ENCODE results near the gene RIPK4.
"Not testable (repeated sequence)": the region's sequence is repeated elsewhere in the genome, so short reads cannot be mapped to it uniquely, and the experiment has no call there.

RIPK4 gene

DNA sequence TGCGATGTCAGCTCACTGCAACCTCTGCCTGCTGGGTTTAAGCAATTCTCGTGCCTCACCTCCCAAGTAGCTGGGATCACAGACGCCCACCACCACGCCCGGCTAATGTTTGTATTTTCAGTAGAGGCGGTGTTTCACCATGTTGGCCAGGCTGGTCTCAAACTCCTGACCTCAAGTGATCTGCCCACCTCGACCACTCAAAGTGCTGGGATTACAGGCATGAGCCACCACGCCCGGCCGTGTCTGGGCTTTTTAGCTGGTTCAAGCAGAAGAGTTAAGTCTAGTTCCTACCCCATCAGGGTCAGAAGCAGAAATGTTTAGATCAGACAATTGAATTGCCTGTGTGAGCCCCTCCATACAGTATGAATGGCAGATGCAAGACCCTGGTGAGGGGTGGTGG lies 27.7 kb upstream of the RIPK4 start:
- no peak for DNase-seq

GRCh38 chr21:41792711-41793110 lies 25.9 kb upstream of the RIPK4 start:
- no peak for DNase-seq

GRCh38 chr21:41786509-41786987 lies 19.7 kb upstream of the RIPK4 start:
- DNase-seq = no peak

DNA sequence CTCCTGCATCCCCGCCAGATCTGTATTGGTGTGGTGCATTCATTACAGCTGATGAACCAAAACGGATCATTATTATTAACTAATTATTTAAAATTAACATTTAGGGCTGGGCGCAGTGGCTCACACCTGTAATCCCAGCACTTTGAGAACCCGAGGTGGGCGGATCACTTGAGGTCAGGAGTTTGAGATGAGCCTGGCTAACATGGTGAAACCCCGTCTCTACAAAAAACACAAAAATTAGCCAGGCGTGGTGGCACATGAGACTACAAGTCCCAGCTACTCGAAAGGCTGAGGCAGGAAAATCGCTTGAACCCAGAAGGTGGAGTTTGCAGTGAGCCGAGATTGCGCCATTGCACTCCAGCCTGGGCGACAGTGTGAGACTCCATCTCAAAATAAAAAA lies 18.4 kb upstream of the RIPK4 start:
- not testable (repeated sequence) for DNase-seq

- no peak for DNase-seq
Measured at GRCh38 chr21:41784456-41785102, 17.7 kb upstream of the RIPK4 start.

- DNase-seq = no peak
Measured at GRCh38 chr21:41783476-41784180, 16.8 kb upstream of the RIPK4 start.

DNA sequence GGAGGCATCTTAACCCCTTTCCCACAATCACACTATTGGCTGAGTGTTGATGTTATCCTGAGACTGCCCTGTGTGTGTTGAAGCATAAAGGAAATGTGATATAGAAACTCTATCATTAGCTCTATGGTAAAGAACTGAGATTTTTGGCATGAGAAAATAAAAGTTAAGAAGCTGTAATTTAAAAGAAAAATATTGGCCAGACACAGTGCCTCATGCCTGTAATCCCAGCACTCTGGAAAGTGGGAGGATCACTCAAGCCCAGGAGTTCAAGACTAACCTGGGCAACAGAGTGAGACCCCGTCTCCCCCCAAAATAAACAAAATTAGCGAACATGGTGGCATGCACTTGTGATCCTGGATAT lies 14.2 kb upstream of the RIPK4 start:
- no peak for DNase-seq

- no peak for DNase-seq
Measured at GRCh38 chr21:41780337-41781049, 13.6 kb upstream of the RIPK4 start.

GRCh38 chr21:41779659-41780058 lies 12.8 kb upstream of the RIPK4 start:
- no peak for DNase-seq

- DNase-seq = no peak
Measured at GRCh38 chr21:41778930-41779600, 12.2 kb upstream of the RIPK4 start.

GRCh38 chr21:41777951-41778815 lies 11.3 kb upstream of the RIPK4 start:
- peak; percentile 18 for DNase-seq

- no peak for DNase-seq
Measured at GRCh38 chr21:41776778-41777177, 9.9 kb upstream of the RIPK4 start.

DNA sequence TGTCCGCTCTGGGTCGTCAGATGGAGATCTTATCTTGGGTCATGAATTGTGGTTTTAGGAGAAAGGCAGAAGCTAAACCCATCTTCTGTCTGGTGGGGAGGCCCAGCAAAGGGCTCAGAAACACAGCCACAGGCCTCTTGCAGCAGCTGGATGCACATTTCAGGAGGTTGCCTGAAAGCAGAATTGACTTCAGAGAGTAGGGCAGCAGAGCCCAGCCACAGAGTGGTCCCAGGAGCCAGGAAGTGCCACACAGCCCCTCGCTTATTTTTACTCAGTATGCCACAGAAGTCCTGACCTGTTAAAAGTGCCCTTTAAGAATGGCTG lies 8.3 kb upstream of the RIPK4 start:
- no peak for DNase-seq

GRCh38 chr21:41774467-41775148 lies 7.8 kb upstream of the RIPK4 start:
- DNase-seq = no peak

- DNase-seq = no peak
Measured at GRCh38 chr21:41772351-41773080, 5.7 kb upstream of the RIPK4 start.

DNA sequence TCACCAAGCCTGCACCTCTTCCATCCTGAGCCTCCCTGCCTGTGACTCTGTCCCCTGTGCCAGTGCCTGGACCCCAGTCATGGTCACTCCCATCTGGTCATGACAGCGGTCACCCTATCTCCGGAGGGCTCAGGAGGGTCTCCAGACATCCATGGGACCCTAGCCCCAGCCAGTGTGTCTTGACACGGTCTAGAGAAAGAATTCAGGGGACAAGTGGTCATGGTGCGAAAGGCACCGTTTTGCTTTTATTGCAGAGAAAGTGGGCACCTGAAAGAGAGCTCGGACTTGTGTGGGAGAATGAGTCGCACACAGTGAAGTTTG lies 4.7 kb upstream of the RIPK4 start:
- no peak for DNase-seq

DNA sequence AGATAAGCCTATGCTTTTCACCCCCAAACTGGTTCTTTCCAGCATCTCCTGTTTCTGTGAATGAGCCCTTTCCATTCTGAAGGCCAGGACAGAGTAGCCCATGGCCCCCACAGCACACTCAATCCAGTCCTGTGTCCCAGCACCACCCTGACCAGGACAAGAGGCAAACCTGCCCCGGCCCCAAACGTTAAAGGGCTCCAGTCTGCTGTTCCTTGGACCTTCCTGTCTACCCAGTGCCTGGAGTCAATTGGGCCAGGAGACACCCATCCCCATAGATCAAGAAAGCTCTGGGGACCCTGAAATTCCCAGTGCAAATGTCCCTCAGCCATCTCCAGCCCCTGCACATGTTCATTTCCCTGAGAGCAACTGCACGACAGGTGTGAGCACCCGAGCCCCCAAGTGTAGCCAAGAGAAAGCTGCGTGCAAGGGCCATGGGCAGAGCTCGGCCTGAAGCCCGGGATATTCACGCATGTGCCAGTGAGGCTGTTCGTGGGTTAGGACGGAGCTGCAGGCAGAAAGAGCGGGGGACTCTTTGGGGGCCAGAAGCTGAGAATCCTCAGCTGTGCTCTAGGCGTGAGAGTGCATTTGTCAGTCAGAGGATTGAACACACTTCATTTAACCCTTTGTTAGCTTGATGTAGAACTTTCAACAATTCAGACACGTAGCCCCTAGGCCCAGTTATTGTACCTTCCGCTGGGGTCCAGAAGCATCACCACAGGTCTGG lies 4.2 kb upstream of the RIPK4 start:
- no peak for DNase-seq

DNA sequence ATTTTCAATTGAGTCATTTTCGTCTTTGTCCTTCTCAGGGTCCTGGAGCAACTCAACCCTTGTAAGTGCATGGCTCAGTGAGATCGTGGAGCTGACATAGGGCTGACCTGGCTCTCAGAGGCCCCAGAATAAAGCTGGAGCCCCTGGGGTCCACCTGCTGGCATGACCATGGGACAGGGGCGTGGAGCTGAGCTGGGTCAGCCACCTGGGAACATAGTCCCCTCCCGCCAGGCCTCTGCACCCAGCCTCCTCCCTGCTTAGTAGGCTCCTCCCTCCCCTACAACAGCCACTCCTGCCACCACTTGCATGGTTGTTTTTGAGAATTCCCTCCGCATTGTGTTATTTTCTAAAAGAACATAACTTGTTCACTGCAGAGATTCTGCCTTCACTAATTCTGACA lies 3.1 kb upstream of the RIPK4 start:
- DNase-seq = no peak

- no peak for DNase-seq
Measured at GRCh38 chr21:41769521-41769920, 2.7 kb upstream of the RIPK4 start.

- no peak for DNase-seq
Measured at GRCh38 chr21:41769111-41769510, 2.3 kb upstream of the RIPK4 start.
